B cell (primary cell): ENCODE results near the gene FRMPD4. TPM values are rescaled to one million over a fixed set of nuclear protein-coding genes. Genes with fewer than 3 reads are reported as not detected.

Experiments used
- ATAC-seq: fragments of 200-7000 bp; cut with Tn5 transposase; one replicate; pipeline ENCODE4 v1.10.0; 2021; ENCODE audit warnings: low read depth, mild to moderate bottlenecking, moderate number of reproducible peaks, moderate library complexity
- CTCF ChIA-PET: fragments of 350-600 bp; sonication (Branson Sonifier 250); formaldehyde crosslinking; loops from one replicate; lab custom pipeline; 2021; ENCODE audit warnings: antibody characterized with exemption, inconsistent platforms; lab: Charles Lee
- POLR2A ChIA-PET: fragments of 350-600 bp; sonication (Branson Sonifier 250); formaldehyde crosslinking; loops from one replicate; lab custom pipeline; 2021; ENCODE audit warnings: antibody characterized with exemption; lab: Charles Lee
- DNase-seq: peaks from one replicate; pipeline ENCODE4 v3.0.0; 2013
- H2AFZ ChIP-seq: 2 replicates; pipeline ENCODE4 v1.6.1; 2012; ENCODE audit warnings: mild to moderate bottlenecking, low read depth, low read length; ENCODE audit not compliant: insufficient read depth, poor library complexity, severe bottlenecking
- H3K27ac ChIP-seq, 2 donors: 1 replicate in 1 of 2; 2 replicates in 1 of 2; pipeline ENCODE4 v1.5.1; 2012 to 2013; ENCODE audit warnings: low read length in 2 of 2, mild to moderate bottlenecking in 2 of 2, moderate library complexity in 1 of 2
- H3K27me3 ChIP-seq, 4 experiments: fragments of 200-600 bp in 1 of 4; sonication (generic) in 1 of 4; replicated peaks in 1 of 4; 1 replicate in 2 of 4; 2 replicates in 2 of 4; pipeline versions ENCODE4 v1.6.1 to v1.7.0; 2013 to 2016; ENCODE audit warnings: low read length in 3 of 4, mild to moderate bottlenecking in 2 of 4, mixed read lengths in 1 of 4, moderate library complexity in 1 of 4; ENCODE audit not compliant: insufficient read depth in 4 of 4, control insufficient read depth in 3 of 4; ENCODE audit errors: control extremely low read depth in 1 of 4
- H3K36me3 ChIP-seq, 2 experiments: replicated peaks in 1 of 2; 1 replicate in 1 of 2; 2 replicates in 1 of 2; pipeline versions ENCODE4 v1.6.1 to v1.7.1; 2013; ENCODE audit warnings: low read length in 1 of 2; ENCODE audit not compliant: insufficient read depth in 2 of 2, control insufficient read depth in 1 of 2; ENCODE audit errors: control extremely low read depth in 1 of 2, extremely low read depth in 1 of 2
- H3K4me1 ChIP-seq, 2 donors: fragments of 200-600 bp in 1 of 2; sonication (generic) in 1 of 2; 1 replicate in 1 of 2; 2 replicates in 1 of 2; pipeline versions ENCODE4 v1.5.1 to v1.6.1; 2013 to 2017; ENCODE audit warnings: low read length in 2 of 2; ENCODE audit not compliant: control insufficient read depth in 2 of 2, insufficient read depth in 2 of 2
- H3K4me2 ChIP-seq: replicated peaks from 2 replicates; pipeline ENCODE3; 2012; ENCODE audit warnings: mild to moderate bottlenecking, low read depth, low read length; ENCODE audit not compliant: poor library complexity, severe bottlenecking
- H3K4me3 ChIP-seq, 5 experiments: fragments of 200-600 bp in 1 of 5; sonication (generic) in 1 of 5; 1 replicate in 3 of 5; 2 replicates in 2 of 5; pipeline versions ENCODE4 v1.5.1 to v1.7.0; 2011 to 2016; ENCODE audit warnings: low read length in 4 of 5, mild to moderate bottlenecking in 4 of 5, low read depth in 2 of 5, control low read depth in 1 of 5, moderate library complexity in 1 of 5; ENCODE audit not compliant: insufficient read depth in 1 of 5; ENCODE audit errors: control extremely low read depth in 1 of 5, extremely low read depth in 1 of 5
- H3K79me2 ChIP-seq: fragments of 200-600 bp; sonication (generic); one replicate; pipeline ENCODE4 v1.6.0; 2016; ENCODE audit warnings: low read length; ENCODE audit not compliant: control insufficient read depth, insufficient read depth
- H3K9ac ChIP-seq: fragments of 200-600 bp; sonication (generic); 2 replicates; pipeline ENCODE4 v1.6.1; 2017; ENCODE audit warnings: mild to moderate bottlenecking, low read length, moderate library complexity
- H3K9me3 ChIP-seq, 3 donors: one replicate each; pipeline versions ENCODE4 v1.6.1 to v1.7.1; 2013; ENCODE audit warnings: low read length in 2 of 3; ENCODE audit not compliant: control insufficient read depth in 2 of 3, insufficient read depth in 1 of 3; ENCODE audit errors: control extremely low read depth in 1 of 3
- H4K20me1 ChIP-seq: 2 replicates; pipeline ENCODE4 v1.6.0; 2012; ENCODE audit warnings: mild to moderate bottlenecking, low read length; ENCODE audit not compliant: insufficient read depth, control insufficient read depth, poor library complexity, severe bottlenecking
- H3K27ac Mint-ChIP-seq: one replicate; pipeline ENCODE4 v1.8.0; 2021; ENCODE audit warnings: mixed read lengths
- H3K27me3 Mint-ChIP-seq: one replicate; pipeline ENCODE4 v1.8.0; 2021; ENCODE audit warnings: mixed read lengths
- H3K4me1 Mint-ChIP-seq: one replicate; pipeline ENCODE4 v1.8.0; 2021; ENCODE audit warnings: mixed read lengths
- H3K4me3 Mint-ChIP-seq: one replicate; pipeline ENCODE4 v1.8.0; 2021; ENCODE audit warnings: mixed read lengths
- H3K9me3 Mint-ChIP-seq: one replicate; pipeline ENCODE4 v1.8.0; 2022; ENCODE audit warnings: mixed read lengths; ENCODE audit not compliant: insufficient read depth
- CTCF ChIP-seq: fragments of 200-600 bp; IDR thresholded peaks from one replicate; pipeline ENCODE4 v1.8.0; 2022; ENCODE audit warnings: antibody characterized with exemption, mild to moderate bottlenecking
- EZH2 ChIP-seq: IDR thresholded peaks from 2 replicates; pipeline ENCODE4 v1.6.1; 2012; ENCODE audit warnings: borderline replicate concordance, low read depth, mild to moderate bottlenecking, moderate library complexity, low read length; ENCODE audit not compliant: insufficient read depth, poor library complexity, severe bottlenecking
- WGBS: methylation state at CpG from one replicate; pipeline ENCODE4 v1.1.5; 2013; ENCODE audit warnings: missing lambda C conversion rate; ENCODE audit not compliant: insufficient coverage; 5-methylcytosine and 5-hydroxymethylcytosine counted together
- intact Hi-C: fragments of 100-400 bp; cut with micrococcal nuclease; formaldehyde crosslinking; loops from one replicate; pipeline ENCODE4 v1.10.0; 2022
- polyA plus RNA-seq: library from polyadenylated mRNA; depleted of rRNA; stranded (reverse); fragments of >200 nt; gene quantifications from 2 replicates; pipeline ENCODE4 v1.2.3, GENCODE V29; 2012
- total RNA-seq, 2 donors: library from RNA; stranded (reverse); fragments of 120-200 nt in 1 of 2; gene quantifications; 1 replicate in 1 of 2; 2 replicates in 1 of 2; pipeline versions ENCODE4 v1.2.3 to v1.2.4, GENCODE V29; 2013 to 2022

Gene FRMPD4
- total and polyA plus RNA-seq, 2 donors (not counting 1 experiment from before 2014, with no cell fraction given), result not detected

DNA sequence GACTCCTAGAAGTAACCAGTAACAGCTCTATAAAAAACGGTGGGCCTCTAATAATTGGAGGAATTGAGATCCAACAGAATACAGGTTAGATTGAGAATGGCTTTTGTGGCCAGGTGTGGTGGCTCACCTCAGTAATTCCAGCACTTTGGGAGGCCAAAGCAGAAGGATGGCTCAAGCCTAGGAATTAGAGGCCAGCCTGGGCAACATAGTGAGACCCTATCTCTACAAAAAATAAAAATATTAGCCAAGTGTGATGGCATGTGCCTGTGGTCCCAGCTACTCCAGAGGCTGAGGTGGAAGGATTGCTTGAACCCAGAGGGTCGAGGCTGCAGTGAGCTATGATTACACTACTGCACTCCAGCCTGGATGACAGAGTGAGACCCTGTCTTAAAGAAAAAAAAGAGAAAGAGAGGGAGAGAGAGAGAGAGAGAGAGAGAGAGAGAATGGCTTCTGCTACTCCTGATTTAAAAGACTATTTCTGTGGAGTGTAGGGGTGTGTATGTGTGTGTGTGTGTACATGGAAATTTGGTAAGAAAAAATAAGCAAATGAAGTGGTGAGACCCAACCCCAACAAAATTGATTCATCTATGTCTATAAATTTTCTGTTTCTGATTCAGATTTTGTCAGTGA, 89.3 kb downstream of the FRMPD4 start:
- H3K27ac Mint-ChIP-seq, result no peak overlapping the region
- Histone ChIP-seq H3K27ac (no peak overlapping the region), H3K27me3 (no peaks in the 10 kb centered on the region), H3K36me3 (no peaks in the 10 kb centered on the region), H3K79me2 (no peaks in the 10 kb centered on the region), H2AFZ (no peak overlapping the region), H3K9ac (no peak overlapping the region), H3K9me3 (no peaks in the 10 kb centered on the region), H3K4me1 (no peaks in the 10 kb centered on the region), H3K4me3 (no peak overlapping the region), H4K20me1 (no peaks in the 10 kb centered on the region), H3K4me2 (no peak overlapping the region)
- 64% methylated on average over 2 of the region's 2 CpGs for WGBS
- ChIA-PET CTCF (no interaction called here), POLR2A (no interaction called here)
- no peaks in the 10 kb centered on the region for H3K27me3 Mint-ChIP-seq
- no peak overlapping the region for H3K4me3 Mint-ChIP-seq
- H3K4me1 Mint-ChIP-seq, result no peaks in the 10 kb centered on the region
- ATAC-seq (no peak), DNase-seq (no peak)
- intact Hi-C loops, result no loop called here
- no peak for TF ChIP-seq EZH2
- no peak for TF ChIP-seq CTCF
- no peaks in the 10 kb centered on the region for H3K9me3 Mint-ChIP-seq

DNA sequence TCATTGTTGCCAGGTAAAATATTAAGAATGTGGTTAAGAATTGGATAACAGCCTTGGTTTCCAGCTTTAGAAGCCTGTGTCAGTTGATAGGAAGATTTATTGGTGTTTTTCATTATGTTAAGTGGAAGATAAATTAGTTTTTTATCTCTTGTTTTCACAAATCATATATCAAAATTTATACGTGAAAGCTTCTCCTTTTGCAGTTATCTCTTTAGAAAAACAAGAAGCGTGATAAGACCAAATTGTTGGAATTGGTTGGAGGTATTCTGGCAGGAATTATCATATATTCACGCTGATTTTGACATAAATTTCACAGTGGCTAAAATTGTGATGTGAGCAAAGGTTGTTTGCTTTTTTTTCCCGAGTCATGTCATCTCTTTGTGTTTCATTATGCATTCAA, 90.6 kb downstream of the FRMPD4 start:
- Mint-ChIP-seq H3K27ac (no peak overlapping the region), H3K4me3 (no peak overlapping the region), H3K9me3 (no peaks in the 10 kb centered on the region), H3K27me3 (no peaks in the 10 kb centered on the region), H3K4me1 (no peaks in the 10 kb centered on the region)
- Histone ChIP-seq H3K9ac (no peak overlapping the region), H3K27me3 (no peaks in the 10 kb centered on the region), H4K20me1 (no peaks in the 10 kb centered on the region), H3K79me2 (no peaks in the 10 kb centered on the region), H3K9me3 (no peaks in the 10 kb centered on the region), H2AFZ (no peak overlapping the region), H3K27ac (no peak overlapping the region), H3K4me3 (no peak overlapping the region), H3K4me1 (no peaks in the 10 kb centered on the region), H3K36me3 (no peaks in the 10 kb centered on the region), H3K4me2 (no peak overlapping the region)
- intact Hi-C loops, result no loop called here
- TF ChIP-seq CTCF (no peak), EZH2 (no peak)
- ATAC-seq (no peak), DNase-seq (no peak)
- ChIA-PET POLR2A (no interaction called here), CTCF (no interaction called here)
- WGBS, result no CpG with 5 or more reads among the region's 4 CpGs
